ENCODE data around the gene TNFRSF14. TPM values are rescaled to one million over a fixed set of nuclear protein-coding genes. Genes with fewer than 3 reads are reported as not detected.

The TNFRSF14 gene
- total and polyA plus RNA-seq, 2 experiments from 2014 or later: not detected

DNA sequence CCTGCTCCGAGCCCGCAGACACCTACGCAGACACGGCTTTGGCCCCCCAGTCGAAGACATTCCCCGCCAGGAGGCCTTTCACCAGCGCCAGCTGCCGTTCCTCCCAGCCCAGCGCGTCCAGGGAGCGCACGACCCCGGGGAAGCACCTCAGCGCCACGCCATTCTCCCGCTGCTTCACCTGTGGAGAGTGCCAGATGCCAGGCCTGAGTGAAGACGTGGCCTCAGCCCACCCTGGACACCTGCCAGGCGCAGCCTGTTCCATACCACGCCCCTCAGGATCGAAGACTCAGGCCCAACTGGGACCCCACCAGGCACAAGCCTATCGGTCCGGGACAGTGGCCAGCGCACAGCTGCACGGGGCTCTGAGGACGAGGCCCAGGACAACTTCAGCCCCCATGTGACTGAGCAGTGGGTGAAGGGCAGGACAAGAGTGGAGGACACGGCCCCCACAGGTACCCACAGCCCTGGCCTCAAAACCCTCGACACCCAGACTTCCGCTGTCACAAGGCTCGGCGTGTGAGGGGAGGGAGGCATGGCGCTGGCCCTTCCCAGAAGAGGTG, 43.2 kb upstream of the TNFRSF14 start:
- peaks cover 3% of the 10 kb centered on the region for H3K27me3 Mint-ChIP-seq (ENCODE audit: insufficient read depth, low read depth, poor library complexity)
- Histone ChIP-seq H3K4me1 (ENCODE audit: insufficient read depth) (no peaks in the 10 kb centered on the region), H3K9me2 (ENCODE audit: insufficient read depth) (no peaks in the 10 kb centered on the region), H3K36me3 (ENCODE audit: insufficient read depth) (no peaks in the 10 kb centered on the region; the same call in 1 of the 2 replicates), H2AFZ (no peak overlapping the region), H3K27ac (ENCODE audit: low read depth) (no peak overlapping the region), H3K4me3 (no peak overlapping the region), H3K27me3 (ENCODE audit: insufficient read depth) (no peaks in the 10 kb centered on the region), H3K4me2 (no peak overlapping the region), H3F3A (replicated peaks; ENCODE audit: low read depth) (no peaks in the 10 kb centered on the region), H4K20me1 (replicated peaks; ENCODE audit: insufficient read depth) (no peaks in the 10 kb centered on the region; the same call in 1 of the 2 replicates), H3K79me2 (replicated peaks; ENCODE audit: insufficient read depth) (no peaks in the 10 kb centered on the region)
- H3K4me3 Mint-ChIP-seq: no peak overlapping the region
- no peak overlapping the region for H3K27ac Mint-ChIP-seq
- H3K9me3 Mint-ChIP-seq: no peaks in the 10 kb centered on the region
- peaks cover 27% of the 10 kb centered on the region for H3K36me3 Mint-ChIP-seq (ENCODE audit: low read depth)
- DNase-seq (ENCODE audit: low spot score): no peak
- H3K4me1 Mint-ChIP-seq: no peaks in the 10 kb centered on the region
- TF ChIP-seq NANOG (IDR thresholded peaks at IDR 0.05; ENCODE audit: borderline replicate concordance) (no peak), POLR2AphosphoS5 (IDR thresholded peaks at IDR 0.05; ENCODE audit: low read depth) (no peak), ZNF331 (CRISPR knock-in tag; IDR thresholded peaks at IDR 0.05; ENCODE audit: low read depth) (no peak), ZNF114 (CRISPR knock-in tag; IDR thresholded peaks at IDR 0.05) (no peak), EZH2phosphoT487 (IDR thresholded peaks at IDR 0.05; ENCODE audit: unreplicated experiment) (no peak), JUNB (IDR thresholded peaks at IDR 0.05; ENCODE audit: unreplicated experiment) (no peak), CREB1 (CRISPR knock-in tag; IDR thresholded peaks at IDR 0.05; ENCODE audit: low read depth) (no peak), EZH2 (IDR thresholded peaks at IDR 0.05; ENCODE audit: low read depth, unreplicated experiment) (no peak), STAT1 (IDR thresholded peaks at IDR 0.05; ENCODE audit: unreplicated experiment) (no peak)
- TF ChIP-seq, protein P1, sequence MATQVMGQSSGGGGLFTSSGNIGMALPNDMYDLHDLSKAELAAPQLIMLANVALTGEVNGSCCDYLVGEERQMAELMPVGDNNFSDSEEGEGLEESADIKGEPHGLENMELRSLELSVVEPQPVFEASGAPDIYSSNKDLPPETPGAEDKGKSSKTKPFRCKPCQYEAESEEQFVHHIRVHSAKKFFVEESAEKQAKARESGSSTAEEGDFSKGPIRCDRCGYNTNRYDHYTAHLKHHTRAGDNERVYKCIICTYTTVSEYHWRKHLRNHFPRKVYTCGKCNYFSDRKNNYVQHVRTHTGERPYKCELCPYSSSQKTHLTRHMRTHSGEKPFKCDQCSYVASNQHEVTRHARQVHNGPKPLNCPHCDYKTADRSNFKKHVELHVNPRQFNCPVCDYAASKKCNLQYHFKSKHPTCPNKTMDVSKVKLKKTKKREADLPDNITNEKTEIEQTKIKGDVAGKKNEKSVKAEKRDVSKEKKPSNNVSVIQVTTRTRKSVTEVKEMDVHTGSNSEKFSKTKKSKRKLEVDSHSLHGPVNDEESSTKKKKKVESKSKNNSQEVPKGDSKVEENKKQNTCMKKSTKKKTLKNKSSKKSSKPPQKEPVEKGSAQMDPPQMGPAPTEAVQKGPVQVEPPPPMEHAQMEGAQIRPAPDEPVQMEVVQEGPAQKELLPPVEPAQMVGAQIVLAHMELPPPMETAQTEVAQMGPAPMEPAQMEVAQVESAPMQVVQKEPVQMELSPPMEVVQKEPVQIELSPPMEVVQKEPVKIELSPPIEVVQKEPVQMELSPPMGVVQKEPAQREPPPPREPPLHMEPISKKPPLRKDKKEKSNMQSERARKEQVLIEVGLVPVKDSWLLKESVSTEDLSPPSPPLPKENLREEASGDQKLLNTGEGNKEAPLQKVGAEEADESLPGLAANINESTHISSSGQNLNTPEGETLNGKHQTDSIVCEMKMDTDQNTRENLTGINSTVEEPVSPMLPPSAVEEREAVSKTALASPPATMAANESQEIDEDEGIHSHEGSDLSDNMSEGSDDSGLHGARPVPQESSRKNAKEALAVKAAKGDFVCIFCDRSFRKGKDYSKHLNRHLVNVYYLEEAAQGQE (IDR thresholded peaks at IDR 0.05; ENCODE audit: unreplicated experiment): no peak
- TF ChIP-seq, protein P2, sequence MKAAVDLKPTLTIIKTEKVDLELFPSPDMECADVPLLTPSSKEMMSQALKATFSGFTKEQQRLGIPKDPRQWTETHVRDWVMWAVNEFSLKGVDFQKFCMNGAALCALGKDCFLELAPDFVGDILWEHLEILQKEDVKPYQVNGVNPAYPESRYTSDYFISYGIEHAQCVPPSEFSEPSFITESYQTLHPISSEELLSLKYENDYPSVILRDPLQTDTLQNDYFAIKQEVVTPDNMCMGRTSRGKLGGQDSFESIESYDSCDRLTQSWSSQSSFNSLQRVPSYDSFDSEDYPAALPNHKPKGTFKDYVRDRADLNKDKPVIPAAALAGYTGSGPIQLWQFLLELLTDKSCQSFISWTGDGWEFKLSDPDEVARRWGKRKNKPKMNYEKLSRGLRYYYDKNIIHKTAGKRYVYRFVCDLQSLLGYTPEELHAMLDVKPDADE (IDR thresholded peaks at IDR 0.05): no peak
- TF ChIP-seq, protein P3, sequence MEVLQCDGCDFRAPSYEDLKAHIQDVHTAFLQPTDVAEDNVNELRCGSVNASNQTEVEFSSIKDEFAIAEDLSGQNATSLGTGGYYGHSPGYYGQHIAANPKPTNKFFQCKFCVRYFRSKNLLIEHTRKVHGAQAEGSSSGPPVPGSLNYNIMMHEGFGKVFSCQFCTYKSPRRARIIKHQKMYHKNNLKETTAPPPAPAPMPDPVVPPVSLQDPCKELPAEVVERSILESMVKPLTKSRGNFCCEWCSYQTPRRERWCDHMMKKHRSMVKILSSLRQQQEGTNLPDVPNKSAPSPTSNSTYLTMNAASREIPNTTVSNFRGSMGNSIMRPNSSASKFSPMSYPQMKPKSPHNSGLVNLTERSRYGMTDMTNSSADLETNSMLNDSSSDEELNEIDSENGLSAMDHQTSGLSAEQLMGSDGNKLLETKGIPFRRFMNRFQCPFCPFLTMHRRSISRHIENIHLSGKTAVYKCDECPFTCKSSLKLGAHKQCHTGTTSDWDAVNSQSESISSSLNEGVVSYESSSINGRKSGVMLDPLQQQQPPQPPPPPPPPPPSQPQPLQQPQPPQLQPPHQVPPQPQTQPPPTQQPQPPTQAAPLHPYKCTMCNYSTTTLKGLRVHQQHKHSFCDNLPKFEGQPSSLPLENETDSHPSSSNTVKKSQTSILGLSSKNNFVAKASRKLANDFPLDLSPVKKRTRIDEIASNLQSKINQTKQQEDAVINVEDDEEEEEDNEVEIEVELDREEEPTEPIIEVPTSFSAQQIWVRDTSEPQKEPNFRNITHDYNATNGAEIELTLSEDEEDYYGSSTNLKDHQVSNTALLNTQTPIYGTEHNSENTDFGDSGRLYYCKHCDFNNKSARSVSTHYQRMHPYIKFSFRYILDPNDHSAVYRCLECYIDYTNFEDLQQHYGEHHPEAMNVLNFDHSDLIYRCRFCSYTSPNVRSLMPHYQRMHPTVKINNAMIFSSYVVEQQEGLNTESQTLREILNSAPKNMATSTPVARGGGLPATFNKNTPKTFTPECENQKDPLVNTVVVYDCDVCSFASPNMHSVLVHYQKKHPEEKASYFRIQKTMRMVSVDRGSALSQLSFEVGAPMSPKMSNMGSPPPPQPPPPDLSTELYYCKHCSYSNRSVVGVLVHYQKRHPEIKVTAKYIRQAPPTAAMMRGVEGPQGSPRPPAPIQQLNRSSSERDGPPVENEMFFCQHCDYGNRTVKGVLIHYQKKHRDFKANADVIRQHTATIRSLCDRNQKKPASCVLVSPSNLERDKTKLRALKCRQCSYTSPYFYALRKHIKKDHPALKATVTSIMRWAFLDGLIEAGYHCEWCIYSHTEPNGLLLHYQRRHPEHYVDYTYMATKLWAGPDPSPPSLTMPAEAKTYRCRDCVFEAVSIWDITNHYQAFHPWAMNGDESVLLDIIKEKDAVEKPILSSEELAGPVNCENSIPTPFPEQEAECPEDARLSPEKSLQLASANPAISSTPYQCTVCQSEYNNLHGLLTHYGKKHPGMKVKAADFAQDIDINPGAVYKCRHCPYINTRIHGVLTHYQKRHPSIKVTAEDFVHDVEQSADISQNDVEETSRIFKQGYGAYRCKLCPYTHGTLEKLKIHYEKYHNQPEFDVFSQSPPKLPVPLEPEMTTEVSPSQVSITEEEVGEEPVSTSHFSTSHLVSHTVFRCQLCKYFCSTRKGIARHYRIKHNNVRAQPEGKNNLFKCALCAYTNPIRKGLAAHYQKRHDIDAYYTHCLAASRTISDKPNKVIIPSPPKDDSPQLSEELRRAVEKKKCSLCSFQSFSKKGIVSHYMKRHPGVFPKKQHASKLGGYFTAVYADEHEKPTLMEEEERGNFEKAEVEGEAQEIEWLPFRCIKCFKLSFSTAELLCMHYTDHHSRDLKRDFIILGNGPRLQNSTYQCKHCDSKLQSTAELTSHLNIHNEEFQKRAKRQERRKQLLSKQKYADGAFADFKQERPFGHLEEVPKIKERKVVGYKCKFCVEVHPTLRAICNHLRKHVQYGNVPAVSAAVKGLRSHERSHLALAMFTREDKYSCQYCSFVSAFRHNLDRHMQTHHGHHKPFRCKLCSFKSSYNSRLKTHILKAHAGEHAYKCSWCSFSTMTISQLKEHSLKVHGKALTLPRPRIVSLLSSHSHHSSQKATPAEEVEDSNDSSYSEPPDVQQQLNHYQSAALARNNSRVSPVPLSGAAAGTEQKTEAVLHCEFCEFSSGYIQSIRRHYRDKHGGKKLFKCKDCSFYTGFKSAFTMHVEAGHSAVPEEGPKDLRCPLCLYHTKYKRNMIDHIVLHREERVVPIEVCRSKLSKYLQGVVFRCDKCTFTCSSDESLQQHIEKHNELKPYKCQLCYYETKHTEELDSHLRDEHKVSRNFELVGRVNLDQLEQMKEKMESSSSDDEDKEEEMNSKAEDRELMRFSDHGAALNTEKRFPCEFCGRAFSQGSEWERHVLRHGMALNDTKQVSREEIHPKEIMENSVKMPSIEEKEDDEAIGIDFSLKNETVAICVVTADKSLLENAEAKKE (CRISPR knock-in tag; IDR thresholded peaks at IDR 0.05): no peak
- TF ChIP-seq, protein P4, sequence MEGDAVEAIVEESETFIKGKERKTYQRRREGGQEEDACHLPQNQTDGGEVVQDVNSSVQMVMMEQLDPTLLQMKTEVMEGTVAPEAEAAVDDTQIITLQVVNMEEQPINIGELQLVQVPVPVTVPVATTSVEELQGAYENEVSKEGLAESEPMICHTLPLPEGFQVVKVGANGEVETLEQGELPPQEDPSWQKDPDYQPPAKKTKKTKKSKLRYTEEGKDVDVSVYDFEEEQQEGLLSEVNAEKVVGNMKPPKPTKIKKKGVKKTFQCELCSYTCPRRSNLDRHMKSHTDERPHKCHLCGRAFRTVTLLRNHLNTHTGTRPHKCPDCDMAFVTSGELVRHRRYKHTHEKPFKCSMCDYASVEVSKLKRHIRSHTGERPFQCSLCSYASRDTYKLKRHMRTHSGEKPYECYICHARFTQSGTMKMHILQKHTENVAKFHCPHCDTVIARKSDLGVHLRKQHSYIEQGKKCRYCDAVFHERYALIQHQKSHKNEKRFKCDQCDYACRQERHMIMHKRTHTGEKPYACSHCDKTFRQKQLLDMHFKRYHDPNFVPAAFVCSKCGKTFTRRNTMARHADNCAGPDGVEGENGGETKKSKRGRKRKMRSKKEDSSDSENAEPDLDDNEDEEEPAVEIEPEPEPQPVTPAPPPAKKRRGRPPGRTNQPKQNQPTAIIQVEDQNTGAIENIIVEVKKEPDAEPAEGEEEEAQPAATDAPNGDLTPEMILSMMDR (conservative IDR thresholded peaks at IDR 0.05; ENCODE audit: low read depth in 2 of 2): no peak
- ATAC-seq: no peak
